Kidney (tissue), 14 donors: ENCODE measurements around the gene CHD9. TPM values are rescaled to one million over a fixed set of nuclear protein-coding genes. Genes with fewer than 3 reads are reported as not detected.
A peak's percentile ranks its signal among the peaks of the same experiment; 100 is the strongest.

Source experiments
- DNase-seq, 5 donors: peaks; one replicate each; pipeline ENCODE4 v3.0.0-alpha.2; 2013 to 2020
- FAIRE-seq: peaks from 2 replicates; lab custom pipeline; 2012; peaks lifted over from hg19 to GRCh38; lab: Jason Lieb, UNC
- H3K27ac ChIP-seq, 2 donors: one replicate each; pipeline ENCODE4 v1.7.0; 2013; ENCODE audit warnings: low read depth in 2 of 2, low read length in 2 of 2, inconsistent platforms in 1 of 2
- H3K27me3 ChIP-seq: one replicate; pipeline ENCODE4 v1.7.1; 2013; ENCODE audit warnings: low read length, inconsistent platforms; ENCODE audit not compliant: control insufficient read depth, insufficient read depth
- H3K36me3 ChIP-seq, 3 donors: one replicate each; pipeline versions ENCODE4 v1.7.0 to v1.7.1; 2013; ENCODE audit warnings: low read length in 3 of 3, control low read depth in 1 of 3, inconsistent platforms in 1 of 3; ENCODE audit not compliant: insufficient read depth in 3 of 3, control insufficient read depth in 2 of 3
- H3K4me1 ChIP-seq, 3 donors: one replicate each; pipeline versions ENCODE4 v1.7.0 to v1.7.1; 2013; ENCODE audit warnings: low read length in 3 of 3, inconsistent platforms in 1 of 3, low read depth in 1 of 3; ENCODE audit not compliant: control insufficient read depth in 2 of 3, insufficient read depth in 2 of 3
- H3K4me3 ChIP-seq, 3 donors: one replicate each; pipeline versions ENCODE4 v1.7.0 to v1.8.1; 2013; ENCODE audit warnings: low read length in 3 of 3, control low read depth in 1 of 3, inconsistent platforms in 1 of 3
- H3K9ac ChIP-seq, 3 donors: one replicate each; pipeline versions ENCODE4 v1.7.0 to v1.7.1; 2013; ENCODE audit warnings: low read length in 3 of 3, control low read depth in 1 of 3, inconsistent platforms in 1 of 3
- H3K9me3 ChIP-seq, 3 donors: one replicate each; pipeline versions ENCODE4 v1.7.0 to v1.7.1; 2013; ENCODE audit warnings: low read length in 3 of 3, control low read depth in 1 of 3, inconsistent platforms in 1 of 3; ENCODE audit not compliant: control insufficient read depth in 2 of 3, insufficient read depth in 1 of 3
- CTCF ChIP-seq: IDR thresholded peaks from 3 replicates; pipeline ENCODE4 v1.5.1; 2012; ENCODE audit warnings: mild to moderate bottlenecking, moderate library complexity, borderline replicate concordance; ENCODE audit not compliant: insufficient read depth; ENCODE audit errors: extremely low read depth
- intact Hi-C: fragments of 100-400 bp; cut with DNase I; formaldehyde crosslinking; loops from one replicate; pipeline ENCODE4 v1.11.1; 2022
- polyA plus RNA-seq: library from polyadenylated mRNA; stranded (reverse); fragments of 350-450 nt; fragmentation: Illumina TruSeq; extraction: RNeasy Lipid Tissue Mini Kit (QIAGEN cat#74804); gene quantifications from one replicate; pipeline ENCODE4 v1.2.3, GENCODE V29; 2014; ENCODE audit warnings: low read depth, low replicate concordance; ENCODE audit not compliant: insufficient read depth
- total RNA-seq: library from RNA; stranded (reverse); fragmentation: NEBNext Ultra II Directional; extraction: Animal tissue kit (Norgen Biotek cat#: 25700); gene quantifications from one replicate; pipeline ENCODE4 v1.2.1, GENCODE V29; 2021
- donor health status: control.
- donor health status: control.
- donor health status: control.
- donor health status: control.
- donor health status: control.
- donor health status: DM: yes; HTN: yes; CAD: no.
- donor health status: Normal renal cell carcinoma (clear cell type).

Gene CHD9
- total and polyA plus RNA-seq, 2 donors from 2014 or later: 9.4 to 83.7 TPM

- DNase-seq (peak in 1 of 5 donors; percentile 80), FAIRE-seq (no peak)
- TF ChIP-seq CTCF: no peak
- Histone ChIP-seq H3K27ac (peak overlapping the region; percentile 89 to 90), H3K4me3 (peak overlapping the region; percentile 24 to 78 (median 60)), H3K36me3 (no peaks in the 10 kb centered on the region), H3K4me1 (peaks cover 0 to 17% (median 16%) of the 10 kb centered on the region in 3 donors), H3K9ac (peak overlapping the region in 2 of 3 donors; percentile 72 to 86), H3K27me3 (no peaks in the 10 kb centered on the region), H3K9me3 (no peaks in the 10 kb centered on the region)
- intact Hi-C loops: no loop called here
Observed at GRCh38 chr16:53053967-53054669, 673 bp upstream of the CHD9 start.

GRCh38 chr16:53055541-53056391 lies 975 bp downstream of the CHD9 start:
- Histone ChIP-seq H3K36me3 (no peaks in the 10 kb centered on the region), H3K9ac (peak overlapping the region; percentile 15 to 86 (median 42)), H3K4me1 (peaks cover 0 to 17% (median 16%) of the 10 kb centered on the region in 3 donors), H3K27ac (peak overlapping the region; percentile 89 to 90), H3K4me3 (peak overlapping the region; percentile 67 to 78 (median 73)), H3K27me3 (no peaks in the 10 kb centered on the region), H3K9me3 (no peaks in the 10 kb centered on the region)
- intact Hi-C loops: no loop called here
- peak in 4 of 5 donors; percentile 48 to 83 (median 67) for DNase-seq
- no peak for TF ChIP-seq CTCF
- no peak for FAIRE-seq

- intact Hi-C loops: no loop called here
- H3K27ac ChIP-seq: peak overlapping the region; percentile 89 to 90
- FAIRE-seq: no peak
- peak overlapping the region in 1 of 3 donors; percentile 78 for H3K4me3 ChIP-seq
- H3K36me3 ChIP-seq: no peaks in the 10 kb centered on the region
- H3K4me1 ChIP-seq: peaks cover 0 to 17% (median 16%) of the 10 kb centered on the region in 3 donors
- no peak for DNase-seq
- no peaks in the 10 kb centered on the region for H3K9me3 ChIP-seq
- H3K9ac ChIP-seq: peak overlapping the region in 1 of 3 donors; percentile 86
- no peaks in the 10 kb centered on the region for H3K27me3 ChIP-seq
- no peak for TF ChIP-seq CTCF
Observed at GRCh38 chr16:53056392-53056881, 1.6 kb downstream of the CHD9 start.
